HUES6 (cell line): ENCODE results near the gene SUPT6H.
"Not testable (repeated sequence)": the region's sequence is repeated elsewhere in the genome, so short reads cannot be mapped to it uniquely, and the experiment has no call there.

ENCODE experiments used
- H3K27ac ChIP-seq: 2 replicates; pipeline ENCODE4 v1.7.0; 2013; ENCODE audit warnings: low read depth, mild to moderate bottlenecking, low read length, inconsistent platforms
- H3K27me3 ChIP-seq: 2 replicates; pipeline ENCODE4 v1.6.1; 2013; ENCODE audit warnings: low read length; ENCODE audit not compliant: control insufficient read depth, insufficient read depth
- H3K36me3 ChIP-seq: 2 replicates; pipeline ENCODE4 v1.6.1; 2013; ENCODE audit warnings: low read length; ENCODE audit not compliant: control insufficient read depth, insufficient read depth
- H3K4me1 ChIP-seq: 2 replicates; pipeline ENCODE4 v1.6.1; 2013; ENCODE audit warnings: low read length; ENCODE audit not compliant: control insufficient read depth, insufficient read depth
- H3K4me3 ChIP-seq: 2 replicates; pipeline ENCODE4 v1.5.1; 2013; ENCODE audit warnings: low read depth, low read length
- H3K9ac ChIP-seq: one replicate; pipeline ENCODE4 v1.6.1; 2013; ENCODE audit warnings: mild to moderate bottlenecking, low read length
- H3K9me3 ChIP-seq: 2 replicates; pipeline ENCODE4 v1.6.1; 2013; ENCODE audit warnings: low read depth, low read length; ENCODE audit not compliant: control insufficient read depth, insufficient read depth

SUPT6H gene

GRCh38 chr17:28720997-28721329 lies 59.0 kb downstream of the SUPT6H start:
- not testable (repeated sequence) for H3K9me3 ChIP-seq, H3K27me3 ChIP-seq
- Histone ChIP-seq H3K4me3 (peak overlapping the region; percentile 74), H3K27ac (peak overlapping the region; percentile 88), H3K36me3 (peaks cover 50% of the 10 kb centered on the region), H3K9ac (peak overlapping the region; percentile 90), H3K4me1 (peaks cover 27% of the 10 kb centered on the region)

GRCh38 chr17:28722417-28723158 lies 60.6 kb downstream of the SUPT6H start:
- Histone ChIP-seq H3K27me3 (no peaks in the 10 kb centered on the region), H3K36me3 (peaks cover 48% of the 10 kb centered on the region), H3K4me1 (peaks cover 20% of the 10 kb centered on the region), H3K9ac (peak overlapping the region; percentile 32), H3K4me3 (0 out of 2 replicates have a peak overlapping the region, but pooled peaks have one; percentile 8), H3K27ac (no peak overlapping the region), H3K9me3 (no peaks in the 10 kb centered on the region)

- no peaks in the 10 kb centered on the region for H3K27me3 ChIP-seq
- peaks cover 20% of the 10 kb centered on the region for H3K4me1 ChIP-seq
- peaks cover 48% of the 10 kb centered on the region for H3K36me3 ChIP-seq
- H3K9me3 ChIP-seq: no peaks in the 10 kb centered on the region
- H3K9ac ChIP-seq: no peak overlapping the region
- H3K4me3 ChIP-seq: 0 out of 2 replicates have a peak overlapping the region, but pooled peaks have one; percentile 8
- H3K27ac ChIP-seq: no peak overlapping the region
Measured at GRCh38 chr17:28723159-28723835, 61.3 kb downstream of the SUPT6H start.

- not testable (repeated sequence) for H3K27me3 ChIP-seq, H3K27ac ChIP-seq, H3K9me3 ChIP-seq
- Histone ChIP-seq H3K36me3 (peaks cover 48% of the 10 kb centered on the region), H3K4me1 (peaks cover 15% of the 10 kb centered on the region), H3K4me3 (peak overlapping the region; percentile 85), H3K9ac (peak overlapping the region; percentile 11)
Measured at GRCh38 chr17:28723836-28724499, 62.0 kb downstream of the SUPT6H start.

- H3K4me1 ChIP-seq: peaks cover 12% of the 10 kb centered on the region
- H3K9ac ChIP-seq: peak overlapping the region; percentile 96
- H3K36me3 ChIP-seq: peaks cover 48% of the 10 kb centered on the region
- peak overlapping the region; percentile 85 for H3K4me3 ChIP-seq
- H3K9me3 ChIP-seq: no peaks in the 10 kb centered on the region
- no peak overlapping the region for H3K27ac ChIP-seq
- no peaks in the 10 kb centered on the region for H3K27me3 ChIP-seq
Measured at GRCh38 chr17:28724500-28725165, 62.6 kb downstream of the SUPT6H start.

GRCh38 chr17:28725166-28725659 lies 63.2 kb downstream of the SUPT6H start:
- H3K4me1 ChIP-seq: peaks cover 12% of the 10 kb centered on the region
- no peaks in the 10 kb centered on the region for H3K27me3 ChIP-seq
- H3K9me3 ChIP-seq: no peaks in the 10 kb centered on the region
- H3K36me3 ChIP-seq: peaks cover 45% of the 10 kb centered on the region
- H3K4me3 ChIP-seq: peak overlapping the region; percentile 85
- peak overlapping the region; percentile 96 for H3K9ac ChIP-seq
- peak overlapping the region; percentile 85 for H3K27ac ChIP-seq

- H3K9ac ChIP-seq: peak overlapping the region; percentile 96
- H3K27me3 ChIP-seq: no peaks in the 10 kb centered on the region
- no peaks in the 10 kb centered on the region for H3K9me3 ChIP-seq
- peaks cover 40% of the 10 kb centered on the region for H3K36me3 ChIP-seq
- H3K4me3 ChIP-seq: peak overlapping the region; percentile 85
- peak overlapping the region; percentile 85 for H3K27ac ChIP-seq
- H3K4me1 ChIP-seq: peaks cover 12% of the 10 kb centered on the region
Measured at GRCh38 chr17:28725660-28726225, 63.7 kb downstream of the SUPT6H start.

GRCh38 chr17:28726226-28726626 lies 64.2 kb downstream of the SUPT6H start, which contains the start of gene TLCD1:
TSS of gene TLCD1 (minus strand) at chr17:28726233. CDS start at chr17:28726097, 136 bp downstream.
- peak within 1 kb of the TSS; percentile 96 for H3K9ac ChIP-seq
- H3K27ac ChIP-seq: peak within 1 kb of the TSS; percentile 85
- H3K27me3 ChIP-seq: no peaks in the 10 kb centered on the region
- H3K36me3 ChIP-seq: peaks cover 35% of the 10 kb centered on the region
- H3K4me3 ChIP-seq: peak within 1 kb of the TSS; percentile 85
- H3K4me1 ChIP-seq: peaks cover 12% of the 10 kb centered on the region
- H3K9me3 ChIP-seq: no peaks in the 10 kb centered on the region

- Histone ChIP-seq H3K4me3 (peak overlapping the region; percentile 85), H3K9ac (peak overlapping the region; percentile 86), H3K4me1 (peaks cover 6% of the 10 kb centered on the region), H3K9me3 (no peaks in the 10 kb centered on the region), H3K27me3 (no peaks in the 10 kb centered on the region), H3K27ac (peak overlapping the region; percentile 82; the same call in 1 of the 2 replicates), H3K36me3 (peaks cover 28% of the 10 kb centered on the region)
Measured at GRCh38 chr17:28726627-28727491, 64.9 kb downstream of the SUPT6H start.
